ENCODE measurements around the gene SLC44A1. TPM values are rescaled to one million over a fixed set of nuclear protein-coding genes. Genes with fewer than 3 reads are reported as not detected.
"Not testable (repeated sequence)": the region's sequence is repeated elsewhere in the genome, so short reads cannot be mapped to it uniquely, and the experiment has no call there.

The SLC44A1 gene
- total RNA-seq, 1 donor from 2014 or later, result 69.7 TPM

- Mint-ChIP-seq H3K27me3 (ENCODE audit: unreplicated experiment) (peaks cover 1% of the 10 kb centered on the region), H3K4me1 (ENCODE audit: unreplicated experiment) (peaks cover 10% of the 10 kb centered on the region), H3K4me3 (ENCODE audit: unreplicated experiment) (no peak overlapping the region), H3K36me3 (ENCODE audit: low read depth, unreplicated experiment) (no peaks in the 10 kb centered on the region), H3K9me3 (ENCODE audit: unreplicated experiment) (no peaks in the 10 kb centered on the region), H3K27ac (ENCODE audit: unreplicated experiment) (no peak overlapping the region)
- DNase-seq (ENCODE audit: low spot score), result no peak
- TF ChIP-seq CTCF (IDR thresholded peaks at IDR 0.05; ENCODE audit: unreplicated experiment), result no peak
These were observed 7.4 kb downstream of the SLC44A1 start for GRCh38 chr9:105251733-105252404.

GRCh38 chr9:105252405-105252756 is 7.9 kb downstream of the SLC44A1 start:
- no peaks in the 10 kb centered on the region for H3K9me3 Mint-ChIP-seq (ENCODE audit: unreplicated experiment)
- no peak for TF ChIP-seq CTCF (IDR thresholded peaks at IDR 0.05; ENCODE audit: unreplicated experiment)
- peaks cover 13% of the 10 kb centered on the region for H3K4me1 Mint-ChIP-seq (ENCODE audit: unreplicated experiment)
- H3K4me3 Mint-ChIP-seq (ENCODE audit: unreplicated experiment), result no peak overlapping the region
- H3K27ac Mint-ChIP-seq (ENCODE audit: unreplicated experiment), result no peak overlapping the region
- DNase-seq (ENCODE audit: low spot score), result no peak
- H3K36me3 Mint-ChIP-seq (ENCODE audit: low read depth, unreplicated experiment), result no peaks in the 10 kb centered on the region
- peaks cover 1% of the 10 kb centered on the region for H3K27me3 Mint-ChIP-seq (ENCODE audit: unreplicated experiment)

- Mint-ChIP-seq H3K4me3 (ENCODE audit: unreplicated experiment) (no peak overlapping the region), H3K36me3 (ENCODE audit: low read depth, unreplicated experiment) (no peaks in the 10 kb centered on the region), H3K9me3 (ENCODE audit: unreplicated experiment) (no peaks in the 10 kb centered on the region), H3K27ac (ENCODE audit: unreplicated experiment) (no peak overlapping the region), H3K27me3 (ENCODE audit: unreplicated experiment) (peaks cover 1% of the 10 kb centered on the region), H3K4me1 (ENCODE audit: unreplicated experiment) (peaks cover 15% of the 10 kb centered on the region)
- no peak for DNase-seq (ENCODE audit: low spot score)
- no peak for TF ChIP-seq CTCF (IDR thresholded peaks at IDR 0.05; ENCODE audit: unreplicated experiment)
These were observed 9.8 kb downstream of the SLC44A1 start for GRCh38 chr9:105254226-105254625.

GRCh38 chr9:105255421-105255820 is 11.0 kb downstream of the SLC44A1 start:
- H3K4me1 Mint-ChIP-seq (ENCODE audit: unreplicated experiment), result peaks cover 15% of the 10 kb centered on the region
- TF ChIP-seq CTCF (IDR thresholded peaks at IDR 0.05; ENCODE audit: unreplicated experiment), result no peak

GRCh38 chr9:105256569-105256968 is 12.1 kb downstream of the SLC44A1 start:
- not testable (repeated sequence) for H3K27ac Mint-ChIP-seq (ENCODE audit: unreplicated experiment); H3K36me3 Mint-ChIP-seq (ENCODE audit: low read depth, unreplicated experiment); H3K9me3 Mint-ChIP-seq (ENCODE audit: unreplicated experiment); H3K4me3 Mint-ChIP-seq (ENCODE audit: unreplicated experiment); DNase-seq (ENCODE audit: low spot score); H3K27me3 Mint-ChIP-seq (ENCODE audit: unreplicated experiment)
- peaks cover 11% of the 10 kb centered on the region for H3K4me1 Mint-ChIP-seq (ENCODE audit: unreplicated experiment)

More at GRCh38 chr9:105255421-105255820, 11.0 kb downstream of the SLC44A1 start:
- Mint-ChIP-seq H3K36me3 (ENCODE audit: low read depth, unreplicated experiment) (no peaks in the 10 kb centered on the region), H3K27ac (ENCODE audit: unreplicated experiment) (no peak overlapping the region), H3K9me3 (ENCODE audit: unreplicated experiment) (no peaks in the 10 kb centered on the region), H3K27me3 (ENCODE audit: unreplicated experiment) (peaks cover 1% of the 10 kb centered on the region), H3K4me3 (ENCODE audit: unreplicated experiment) (no peak overlapping the region)
- DNase-seq (ENCODE audit: low spot score), result no peak

All from endothelial cell (in vitro differentiated cells).